Astrocyte of the cerebellum (primary cell): Measurements from ENCODE around the gene ZNF507.
"Not testable (repeated sequence)": the region's sequence is repeated elsewhere in the genome, so short reads cannot be mapped to it uniquely, and the experiment has no call there.

Experiments
- DNase-seq: peaks from one replicate; pipeline ENCODE4 v3.0.0-alpha.2; 2011; ENCODE audit warnings: low read depth
- H3K4me3 ChIP-seq: 2 replicates; pipeline ENCODE4 v1.5.1; 2011; ENCODE audit warnings: mild to moderate bottlenecking, low read depth, low read length, moderate library complexity
- in situ Hi-C: cut with HindIII; loops from 2 replicates; pipeline ENCODE4 v1.10.0; 2017; ENCODE audit warnings: low sequenced_read_pairs
- TF ChIP-seq, protein P1 (sequence below): IDR thresholded peaks from 2 replicates; pipeline ENCODE4 v1.5.1; 2012; ENCODE audit warnings: low read length, low read depth, moderate library complexity, mild to moderate bottlenecking; ENCODE audit errors: missing control alignments

ZNF507 gene

DNA sequence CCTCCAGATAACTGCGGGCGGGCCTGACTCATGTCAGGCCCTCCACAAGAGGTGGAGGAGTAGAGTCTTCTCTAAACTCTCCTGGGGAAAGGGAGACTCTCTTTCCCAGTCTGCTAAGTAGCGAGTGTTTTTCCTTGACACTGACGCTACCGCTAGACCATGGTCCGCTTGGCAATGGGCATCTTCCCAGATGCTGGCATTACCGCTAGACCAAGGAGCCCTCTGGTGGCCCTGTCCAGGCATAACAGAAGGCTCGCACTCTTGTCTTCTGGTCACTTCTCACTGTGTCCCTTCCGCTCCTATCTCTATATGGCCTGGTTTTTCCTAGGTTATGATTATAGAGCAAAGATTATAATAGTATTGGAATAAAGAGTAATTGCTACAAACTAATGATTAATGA is 31.7 kb downstream of the ZNF507 start:
- not testable (repeated sequence) for H3K4me3 ChIP-seq, DNase-seq
- TF ChIP-seq, protein P1, sequence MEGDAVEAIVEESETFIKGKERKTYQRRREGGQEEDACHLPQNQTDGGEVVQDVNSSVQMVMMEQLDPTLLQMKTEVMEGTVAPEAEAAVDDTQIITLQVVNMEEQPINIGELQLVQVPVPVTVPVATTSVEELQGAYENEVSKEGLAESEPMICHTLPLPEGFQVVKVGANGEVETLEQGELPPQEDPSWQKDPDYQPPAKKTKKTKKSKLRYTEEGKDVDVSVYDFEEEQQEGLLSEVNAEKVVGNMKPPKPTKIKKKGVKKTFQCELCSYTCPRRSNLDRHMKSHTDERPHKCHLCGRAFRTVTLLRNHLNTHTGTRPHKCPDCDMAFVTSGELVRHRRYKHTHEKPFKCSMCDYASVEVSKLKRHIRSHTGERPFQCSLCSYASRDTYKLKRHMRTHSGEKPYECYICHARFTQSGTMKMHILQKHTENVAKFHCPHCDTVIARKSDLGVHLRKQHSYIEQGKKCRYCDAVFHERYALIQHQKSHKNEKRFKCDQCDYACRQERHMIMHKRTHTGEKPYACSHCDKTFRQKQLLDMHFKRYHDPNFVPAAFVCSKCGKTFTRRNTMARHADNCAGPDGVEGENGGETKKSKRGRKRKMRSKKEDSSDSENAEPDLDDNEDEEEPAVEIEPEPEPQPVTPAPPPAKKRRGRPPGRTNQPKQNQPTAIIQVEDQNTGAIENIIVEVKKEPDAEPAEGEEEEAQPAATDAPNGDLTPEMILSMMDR: peak; percentile 24
- in situ Hi-C loops: loop anchor here (25.0 kb wide), 1 partner anchor 1715 kb away; no protein-coding TSS in a partner anchor

DNA sequence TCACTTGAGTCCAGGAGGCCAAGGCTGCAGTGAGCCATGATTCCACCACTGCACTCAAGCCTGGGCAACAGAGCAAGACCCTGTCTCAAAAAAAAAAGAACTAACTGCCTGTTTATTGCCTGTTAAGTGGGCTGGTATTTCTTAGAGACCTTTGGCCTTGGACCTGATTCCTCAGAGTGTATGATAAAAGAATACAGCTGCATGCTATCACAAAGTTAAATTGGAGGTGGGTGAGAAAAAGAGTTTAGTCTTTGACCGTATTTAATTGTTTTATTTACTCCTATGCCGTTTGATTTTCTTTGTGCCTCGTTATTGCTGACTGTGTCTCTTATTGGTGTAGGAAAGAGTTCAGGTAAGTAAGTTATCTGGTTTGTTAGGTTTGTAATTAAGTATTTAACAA is 34.9 kb downstream of the ZNF507 start:
- DNase-seq: no peak
- in situ Hi-C loops: loop anchor here (25.0 kb wide), 1 partner anchor 1718 kb away; no protein-coding TSS in a partner anchor

GRCh38 chr19:32387701-32388392 is 42.4 kb downstream of the ZNF507 start:
- in situ Hi-C loops: loop anchor here (25.0 kb wide), 1 partner anchor 1726 kb away; no protein-coding TSS in a partner anchor
- H3K4me3 ChIP-seq: no peak overlapping the region
- TF ChIP-seq, protein P1: no peak
- DNase-seq: peak; percentile 32

More for the DNA sequence above, 34.9 kb downstream of the ZNF507 start:
- no peak overlapping the region for H3K4me3 ChIP-seq
- TF ChIP-seq, protein P1: no peak

DNA sequence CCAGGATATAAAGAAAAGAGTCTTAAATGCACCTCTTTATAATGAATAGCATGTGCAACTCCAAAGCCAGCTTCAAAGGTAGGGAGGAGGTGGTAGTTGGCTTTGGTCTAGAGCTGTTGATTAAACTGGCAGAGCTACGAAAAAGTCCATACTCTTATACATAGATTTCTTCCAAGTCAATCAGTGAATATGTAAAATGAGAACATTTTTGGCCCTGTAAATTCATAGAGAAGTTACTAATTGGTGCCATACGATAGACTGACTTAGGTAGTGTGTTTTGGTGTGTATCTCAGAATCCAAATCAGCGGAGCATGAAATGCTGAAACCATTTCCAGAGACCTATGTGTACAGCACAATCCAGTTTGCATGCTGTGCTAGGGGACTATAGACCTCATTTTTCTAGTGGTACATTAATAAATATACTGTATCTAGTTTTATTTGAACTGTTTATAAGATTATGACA is 43.0 kb downstream of the ZNF507 start:
- TF ChIP-seq, protein P1: no peak
- DNase-seq: no peak
- in situ Hi-C loops: loop anchor here (25.0 kb wide), 1 partner anchor 1726 kb away; no protein-coding TSS in a partner anchor
- H3K4me3 ChIP-seq: no peak overlapping the region

DNA sequence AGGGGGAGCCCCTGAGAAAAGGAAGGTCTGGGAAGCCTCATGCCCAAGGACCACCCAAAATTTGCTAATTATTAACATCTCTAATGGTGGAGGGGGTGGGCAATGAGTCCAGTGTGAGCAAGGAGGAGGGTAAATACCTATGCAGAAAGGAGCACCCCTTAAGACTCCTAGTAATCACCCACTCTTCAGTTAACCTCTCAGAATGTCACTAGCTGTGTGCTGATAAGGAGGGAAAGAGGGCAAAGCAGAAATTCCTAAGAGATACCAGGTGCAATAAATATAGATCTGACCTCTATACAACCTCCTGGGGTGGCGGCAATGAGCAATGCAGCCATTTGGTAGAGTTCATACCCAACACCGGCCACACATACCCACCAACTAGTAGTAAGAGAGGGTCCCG is 47.5 kb downstream of the ZNF507 start:
- DNase-seq: no peak
- TF ChIP-seq, protein P1: no peak
- in situ Hi-C loops: loop anchor here (25.0 kb wide), 1 partner anchor 1731 kb away; no protein-coding TSS in a partner anchor
- H3K4me3 ChIP-seq: no peak overlapping the region

DNA sequence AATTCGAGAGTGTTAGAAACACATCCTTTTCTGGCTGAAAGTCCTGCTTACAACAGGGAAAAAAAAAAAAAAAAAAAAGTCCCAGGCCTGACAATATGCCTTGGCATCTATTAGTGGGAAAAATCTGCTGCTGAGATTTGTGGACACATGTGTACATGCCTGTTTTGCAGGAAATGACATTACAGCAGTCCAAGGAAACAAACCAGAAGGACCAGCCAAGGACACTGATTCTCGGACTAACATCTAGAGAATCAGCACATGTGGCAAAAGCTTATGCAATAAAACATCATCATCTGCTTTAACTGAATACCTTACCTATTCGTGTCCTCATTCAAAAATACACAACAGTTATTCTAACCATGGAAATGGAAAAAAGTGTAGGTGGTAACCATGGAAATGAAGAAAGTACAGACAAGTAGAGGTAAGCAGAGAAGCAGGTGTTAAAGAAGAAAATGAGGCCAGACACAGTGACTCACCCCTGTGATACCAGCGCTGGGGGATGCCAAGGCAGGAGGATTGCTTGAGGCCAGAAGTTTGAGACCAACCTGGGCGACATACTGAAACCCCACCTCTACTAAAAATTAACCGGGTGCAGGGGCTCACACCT is 50.7 kb downstream of the ZNF507 start:
- H3K4me3 ChIP-seq: no peak overlapping the region
- in situ Hi-C loops: loop anchor here (25.0 kb wide), 1 partner anchor 1734 kb away; no protein-coding TSS in a partner anchor
- TF ChIP-seq, protein P1: no peak
- no peak for DNase-seq
